Pancreas (tissue), 10 donors: ENCODE measurements around the gene GALNT17. TPM values are rescaled to one million over a fixed set of nuclear protein-coding genes. Genes with fewer than 3 reads are reported as not detected.
A peak's percentile ranks its signal among the peaks of the same experiment; 100 is the strongest.

Source experiments
- ATAC-seq, 4 donors: fragments of 200-7000 bp; cut with Tn5 transposase; one replicate each; pipeline versions ENCODE4 v1.8.0 to v1.9.1; 2020; ENCODE audit warnings: mild to moderate bottlenecking in 4 of 4, moderate library complexity in 4 of 4
- DNase-seq, 6 donors: peaks; one replicate each; pipeline ENCODE4 v3.0.0-alpha.2; 2020
- FAIRE-seq: peaks from 2 replicates; lab custom pipeline; 2012; peaks lifted over from hg19 to GRCh38; lab: Jason Lieb, UNC
- H3K27ac ChIP-seq, 4 donors: fragments of 200-600 bp; sonication (generic); 1 replicate in 3 of 4; 2 replicates in 1 of 4; pipeline versions ENCODE4 v1.5.0 to v1.8.0; 2020
- H3K27me3 ChIP-seq, 4 donors: fragments of 200-600 bp; one replicate each; pipeline ENCODE4 v1.8.0; 2021
- H3K36me3 ChIP-seq, 3 donors: fragments of 200-600 bp; sonication (generic) in 1 of 3; one replicate each; pipeline versions ENCODE4 v1.5.0 to v1.8.0; 2020 to 2021
- H3K4me1 ChIP-seq, 3 donors: fragments of 200-600 bp; one replicate each; pipeline ENCODE4 v1.8.0; 2021
- H3K4me3 ChIP-seq, 4 donors: fragments of 200-600 bp; sonication (generic) in 2 of 4; one replicate each; pipeline versions ENCODE4 v1.5.0 to v1.8.0; 2020 to 2021
- H3K9me3 ChIP-seq, 4 donors: fragments of 200-600 bp; one replicate each; pipeline ENCODE4 v1.8.0; 2021
- WGBS, 2 donors: extraction: QIAGEN DNeasy Blood & Tissue Kit; methylation state at CpG; one replicate each; pipeline ENCODE4 v1.1.7; 2013; 5-methylcytosine and 5-hydroxymethylcytosine counted together
- intact Hi-C, 3 donors: fragments of 100-400 bp; cut with DNase I; formaldehyde crosslinking; loops; one replicate each; pipeline versions ENCODE4 v1.11.1 to v1.14.2; 2022
- polyA plus RNA-seq, 2 donors: library from polyadenylated mRNA; stranded (reverse); fragments of 200-250 nt; gene quantifications; one replicate each; pipeline ENCODE4 v1.2.3, GENCODE V29; 2013
- total RNA-seq, 6 donors: library from RNA; stranded (reverse); fragmentation: NEBNext Ultra II Directional in 4 of 6; extraction: Animal tissue kit (Norgen Biotek cat#: 25700) in 4 of 6; gene quantifications; one replicate each; pipeline versions ENCODE4 v1.2.1 to v1.2.4, GENCODE V29; 2021 to 2023
- TF ChIP-seq, protein P1 (sequence below), 4 donors: fragments of 200-600 bp; sonication (generic) in 3 of 4; IDR thresholded peaks; one replicate each; pipeline versions ENCODE4 v1.5.0 to v1.8.0; 2021; ENCODE audit warnings: antibody characterized with exemption in 4 of 4
- donor health status: healthy with polysubstance abuse.
- donor health status: DM: no; HTN: no; CAD: no; lungs with moderate emphysema.
- donor health status: DM: no; HTN: no; CAD: no.
- donor health status: control.
- donor health status: control.
- donor health status: Bipolar disorder and iron deficiency.
- donor health status: DM: yes; HTN: yes; CAD: no.
- donor health status: DM: no; HTN: no; CAD: no.
- donor health status: DM: no; HTN: no; CAD: no.
- donor health status: DM: yes; HTN: yes; CAD: no.

GALNT17 gene
- total and polyA plus RNA-seq, 8 donors: 0.70 to 4.6 (median 2.9) TPM

DNA sequence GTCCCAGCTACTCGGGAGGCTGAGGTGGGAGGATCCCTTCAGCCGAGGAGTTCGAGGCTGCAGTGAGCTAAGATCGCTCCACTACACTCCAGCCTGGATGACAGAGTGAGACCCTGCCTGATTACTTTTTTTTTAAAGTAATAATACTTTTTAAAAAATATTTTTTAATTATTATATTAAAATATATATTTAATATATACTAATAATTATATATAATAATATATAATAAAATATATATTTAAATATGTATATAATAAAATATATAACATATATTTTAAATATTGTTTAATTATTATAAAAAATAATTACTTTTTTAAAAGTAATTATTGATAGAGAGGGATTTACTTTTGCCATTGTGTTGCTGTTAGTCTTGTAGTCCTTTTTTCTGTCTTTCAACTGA lies 169.2 kb downstream of the GALNT17 start:
- no peaks in the 10 kb centered on the region for H3K36me3 ChIP-seq
- H3K4me3 ChIP-seq: no peak overlapping the region
- FAIRE-seq (peak; percentile 97), ATAC-seq (no peak), DNase-seq (no peak)
- 89 to 93% methylated on average over 4 of the region's 4 CpGs for WGBS, 2 donors
- no peaks in the 10 kb centered on the region for H3K27me3 ChIP-seq
- H3K4me1 ChIP-seq: no peaks in the 10 kb centered on the region
- intact Hi-C loops: no loop called here
- TF ChIP-seq, protein P1, sequence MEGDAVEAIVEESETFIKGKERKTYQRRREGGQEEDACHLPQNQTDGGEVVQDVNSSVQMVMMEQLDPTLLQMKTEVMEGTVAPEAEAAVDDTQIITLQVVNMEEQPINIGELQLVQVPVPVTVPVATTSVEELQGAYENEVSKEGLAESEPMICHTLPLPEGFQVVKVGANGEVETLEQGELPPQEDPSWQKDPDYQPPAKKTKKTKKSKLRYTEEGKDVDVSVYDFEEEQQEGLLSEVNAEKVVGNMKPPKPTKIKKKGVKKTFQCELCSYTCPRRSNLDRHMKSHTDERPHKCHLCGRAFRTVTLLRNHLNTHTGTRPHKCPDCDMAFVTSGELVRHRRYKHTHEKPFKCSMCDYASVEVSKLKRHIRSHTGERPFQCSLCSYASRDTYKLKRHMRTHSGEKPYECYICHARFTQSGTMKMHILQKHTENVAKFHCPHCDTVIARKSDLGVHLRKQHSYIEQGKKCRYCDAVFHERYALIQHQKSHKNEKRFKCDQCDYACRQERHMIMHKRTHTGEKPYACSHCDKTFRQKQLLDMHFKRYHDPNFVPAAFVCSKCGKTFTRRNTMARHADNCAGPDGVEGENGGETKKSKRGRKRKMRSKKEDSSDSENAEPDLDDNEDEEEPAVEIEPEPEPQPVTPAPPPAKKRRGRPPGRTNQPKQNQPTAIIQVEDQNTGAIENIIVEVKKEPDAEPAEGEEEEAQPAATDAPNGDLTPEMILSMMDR (IDR thresholded peaks at IDR 0.05): no peak
- H3K9me3 ChIP-seq: no peaks in the 10 kb centered on the region
- no peak overlapping the region for H3K27ac ChIP-seq

DNA sequence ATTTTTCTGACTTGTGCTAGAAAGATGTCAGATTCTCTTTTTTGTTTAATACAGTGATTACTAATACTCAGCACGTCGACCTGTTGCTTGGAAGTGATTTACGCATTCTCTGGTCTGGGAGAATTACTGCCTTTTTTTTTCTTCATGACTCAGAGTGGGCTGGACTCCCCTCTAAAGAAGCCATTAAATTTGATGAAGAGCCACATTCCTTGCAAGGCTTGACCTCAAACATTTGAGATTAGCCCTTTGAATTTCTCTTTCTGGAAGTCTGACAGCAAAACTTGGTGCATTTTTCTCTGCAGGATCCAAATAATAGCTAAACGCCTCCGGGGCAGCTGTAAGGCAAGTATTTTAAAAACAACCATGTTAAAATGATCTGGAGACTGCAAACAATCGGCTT lies 171.6 kb downstream of the GALNT17 start:
- peak in 1 of 4 donors; percentile 34 for ATAC-seq
- H3K4me1 ChIP-seq: no peaks in the 10 kb centered on the region

DNA sequence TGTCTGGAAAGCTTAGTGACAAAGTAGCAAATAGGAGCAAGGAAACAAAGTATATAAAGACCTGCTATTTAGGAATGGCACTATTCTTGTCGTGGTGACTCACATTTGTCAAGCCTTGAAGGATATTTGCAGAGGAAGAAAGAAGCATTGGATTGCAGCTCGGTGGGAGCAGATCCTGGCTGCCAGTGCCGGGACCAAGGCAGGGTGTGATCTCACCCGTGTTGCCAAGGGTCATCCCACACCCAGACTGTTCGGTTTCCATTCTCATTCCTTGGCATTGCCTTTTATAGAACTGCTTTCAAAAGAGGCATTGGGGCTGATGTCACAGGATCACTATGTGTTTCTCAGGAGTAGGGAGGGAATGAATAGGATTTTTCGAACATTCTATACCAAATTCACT lies 176.2 kb downstream of the GALNT17 start:
- Histone ChIP-seq H3K36me3 (no peaks in the 10 kb centered on the region), H3K4me3 (no peak overlapping the region), H3K27me3 (no peaks in the 10 kb centered on the region), H3K27ac (no peak overlapping the region), H3K9me3 (no peaks in the 10 kb centered on the region), H3K4me1 (no peaks in the 10 kb centered on the region)
- intact Hi-C loops: no loop called here
- FAIRE-seq: no peak
- DNase-seq: no peak
- TF ChIP-seq, protein P1 (IDR thresholded peaks at IDR 0.05): no peak
- ATAC-seq: peak in 2 of 4 donors; percentile 11 to 33
- 57 to 63% methylated on average over 6 of the region's 6 CpGs for WGBS, 2 donors

More for the DNA sequence above, 171.6 kb downstream of the GALNT17 start:
- FAIRE-seq (no peak), DNase-seq (no peak)
- Histone ChIP-seq H3K27ac (no peak overlapping the region), H3K4me3 (no peak overlapping the region), H3K9me3 (no peaks in the 10 kb centered on the region), H3K27me3 (no peaks in the 10 kb centered on the region), H3K36me3 (no peaks in the 10 kb centered on the region)
- TF ChIP-seq, protein P1 (IDR thresholded peaks at IDR 0.05): no peak
- 55 to 63% methylated on average over 6 of the region's 6 CpGs for WGBS, 2 donors
- intact Hi-C loops: no loop called here

DNA sequence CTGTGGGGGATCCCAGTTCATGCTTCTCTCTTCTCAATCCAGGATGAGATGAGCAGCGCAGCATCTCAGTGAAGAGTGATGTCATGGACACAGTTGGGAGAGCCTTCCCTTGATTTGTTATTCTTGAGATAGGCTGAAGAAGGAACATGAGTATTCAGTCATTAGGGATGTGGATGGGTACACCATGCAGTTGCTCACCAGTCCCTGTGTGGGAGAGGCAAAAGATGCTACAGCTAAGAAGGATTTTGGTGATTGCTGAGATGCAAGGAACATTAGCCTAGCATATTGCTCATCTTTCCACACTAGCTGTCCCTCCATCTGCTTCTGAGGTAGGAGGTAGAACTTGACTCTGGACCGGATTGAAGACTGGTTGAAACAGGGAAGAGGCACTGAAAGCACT lies 179.6 kb downstream of the GALNT17 start:
- no peak overlapping the region for H3K27ac ChIP-seq
- H3K36me3 ChIP-seq: no peaks in the 10 kb centered on the region
- no peaks in the 10 kb centered on the region for H3K27me3 ChIP-seq
- TF ChIP-seq, protein P1 (IDR thresholded peaks at IDR 0.05): no peak
- H3K4me1 ChIP-seq: no peaks in the 10 kb centered on the region
- H3K9me3 ChIP-seq: no peaks in the 10 kb centered on the region
- intact Hi-C loops: no loop called here
- no peak for ATAC-seq
- no peak overlapping the region for H3K4me3 ChIP-seq
- FAIRE-seq: no peak
- DNase-seq: no peak
- 67 to 77% methylated on average over 2 of the region's 2 CpGs for WGBS, 2 donors

DNA sequence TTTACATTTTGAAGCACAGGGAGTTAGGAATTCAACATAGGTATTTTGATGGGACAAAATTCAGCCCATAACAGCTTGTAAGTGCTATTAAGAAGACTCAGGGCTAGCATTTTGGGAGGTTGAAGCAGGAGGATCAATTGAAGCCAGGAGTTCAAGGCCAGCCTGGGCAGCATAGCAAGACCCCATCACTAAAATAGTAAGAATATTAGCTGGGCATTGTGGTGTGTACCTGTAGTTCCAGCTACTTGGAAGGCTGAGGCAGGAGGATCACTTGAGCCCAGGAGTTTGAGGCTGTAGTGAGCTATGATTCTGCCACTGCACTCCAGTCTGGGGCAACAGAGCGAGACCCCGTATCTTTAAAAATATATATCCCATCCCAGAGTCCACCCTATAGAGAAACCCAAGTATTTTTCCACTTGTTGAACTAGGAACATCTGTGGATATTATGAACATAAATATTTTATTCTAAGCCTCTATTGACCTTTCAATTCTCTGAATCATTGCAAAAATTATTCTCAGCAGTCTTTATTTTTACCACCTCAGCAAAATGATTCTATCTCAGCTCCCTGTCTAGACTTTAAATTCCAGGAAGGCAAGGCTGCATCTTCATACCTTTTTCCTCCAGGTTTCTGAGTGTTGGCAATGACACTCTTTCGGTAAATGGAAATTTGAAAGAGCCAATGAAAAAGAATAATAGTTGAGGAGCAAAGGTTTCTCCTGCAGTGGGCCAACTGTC lies 181.0 kb downstream of the GALNT17 start:
- H3K4me3 ChIP-seq: no peak overlapping the region
- H3K27me3 ChIP-seq: no peaks in the 10 kb centered on the region
- DNase-seq: no peak
- no peaks in the 10 kb centered on the region for H3K36me3 ChIP-seq
- no peaks in the 10 kb centered on the region for H3K9me3 ChIP-seq
- no peak overlapping the region for H3K27ac ChIP-seq
- peak in 2 of 4 donors; percentile 13 to 25 for ATAC-seq
- no peak for FAIRE-seq
- WGBS, 2 donors: 82% methylated on average over 3 of the region's 3 CpGs
- TF ChIP-seq, protein P1 (IDR thresholded peaks at IDR 0.05): no peak
- no peaks in the 10 kb centered on the region for H3K4me1 ChIP-seq
- intact Hi-C loops: no loop called here
